K562 (cell line): ENCODE data around the gene C21orf58. TPM values are rescaled to one million over a fixed set of nuclear protein-coding genes. Genes with fewer than 3 reads are reported as not detected.

Source experiments
- BCOR ChIP-seq: fragments of 450-650 bp; IDR thresholded peaks from 2 replicates; pipeline ENCODE4 v1.6.1; 2016
- CREB1 ChIP-seq, 2 experiments: sonication (generic) in 1 of 2; formaldehyde crosslinking in 1 of 2; IDR thresholded peaks; 2 replicates each; pipeline versions ENCODE4 v1.6.1 to v1.8.0; 2012 to 2022; ENCODE audit warnings: inconsistent platforms in 1 of 2, mild to moderate bottlenecking in 1 of 2, missing genetic modification reagents in 1 of 2, moderate library complexity in 1 of 2
- ELF2 ChIP-seq: fragments of 250-450 bp; sonication (Bioruptor Pico); IDR thresholded peaks from 2 replicates; pipeline ENCODE4 v1.5.0; 2021; ENCODE audit warnings: mild to moderate bottlenecking
- EP400 ChIP-seq: fragments of 450-650 bp; IDR thresholded peaks from 2 replicates; pipeline ENCODE4 v1.6.1; 2017; ENCODE audit warnings: antibody characterized with exemption, mild to moderate bottlenecking, moderate library complexity
- HNRNPK ChIP-seq: fragments of 200-400 bp; formaldehyde crosslinking; IDR thresholded peaks from one replicate; pipeline ENCODE4 v1.6.1; 2018; ENCODE audit warnings: mild to moderate bottlenecking, low read depth, low read length; ENCODE audit not compliant: poor library complexity, severe bottlenecking
- MTA2 ChIP-seq: fragments of 450-650 bp; IDR thresholded peaks from 2 replicates; pipeline ENCODE4 v1.6.1; 2016; ENCODE audit warnings: low read depth
- MYC ChIP-seq, 2 experiments: fragments of 250-450 bp in 1 of 2; sonication (Bioruptor Pico) in 1 of 2; IDR thresholded peaks; 2 replicates each; pipeline versions ENCODE4 v1.5.1 to v1.6.1; 2012 to 2021; ENCODE audit warnings: low read depth in 2 of 2, borderline replicate concordance in 1 of 2, improper control_type of control experiment in 1 of 2, low read length in 1 of 2, mild to moderate bottlenecking in 1 of 2, moderate library complexity in 1 of 2
- NCOA2 ChIP-seq, 2 experiments: fragments of 450-650 bp; IDR thresholded peaks; 2 replicates each; pipeline ENCODE4 v1.6.1; 2018; ENCODE audit warnings: mild to moderate bottlenecking in 2 of 2, moderate library complexity in 1 of 2; ENCODE audit not compliant: partially characterized antibody in 2 of 2
- NR3C1 ChIP-seq: sonication (generic); formaldehyde crosslinking; IDR thresholded peaks from 2 replicates; pipeline ENCODE4 v1.8.1; 2022; ENCODE audit warnings: missing genetic modification reagents
- POLR2H ChIP-seq: IDR thresholded peaks from 2 replicates; pipeline ENCODE4 v1.6.1; 2016; ENCODE audit warnings: missing genetic modification characterization, low read depth, mild to moderate bottlenecking, control low read depth, missing compliant biosample characterization, moderate library complexity
- SMARCA4 ChIP-seq: fragments of 450-650 bp; IDR thresholded peaks from 2 replicates; pipeline ENCODE4 v1.6.1; 2016
- SOX6 ChIP-seq: fragments of 450-650 bp; IDR thresholded peaks from 2 replicates; pipeline ENCODE4 v1.6.1; 2014; ENCODE audit warnings: mild to moderate bottlenecking
- ZBTB17 ChIP-seq: fragments of 450-650 bp; formaldehyde crosslinking; IDR thresholded peaks from 2 replicates; pipeline ENCODE4 v1.4.0; 2020; ENCODE audit warnings: mild to moderate bottlenecking
- ZBTB7A ChIP-seq: IDR thresholded peaks from 2 replicates; pipeline ENCODE4 v1.6.1; 2011; ENCODE audit warnings: low read depth, mild to moderate bottlenecking, low read length, moderate library complexity, borderline replicate concordance; ENCODE audit not compliant: control insufficient read depth
- ZNF76 ChIP-seq: fragments of 250-450 bp; sonication (Bioruptor Pico); IDR thresholded peaks from 2 replicates; pipeline ENCODE4 v1.4.0; 2020; ENCODE audit warnings: mild to moderate bottlenecking, moderate library complexity, borderline replicate concordance
- polyA plus RNA-seq, 8 experiments: library from polyadenylated mRNA; depleted of rRNA in 4 of 8; stranded (reverse) in 5 of 8; unstranded in 3 of 8; fragments of >200 nt; fragmentation: Nextera tagmentation in 2 of 8; fragmentation: Illumina TruSeq in 1 of 8; extraction: Ambion mirVana in 2 of 8; extraction: Trizol in 1 of 8; gene quantifications; 2 replicates each; pipeline versions ENCODE4 v1.2.1 to v1.2.3, GENCODE V29; 2011 to 2014; ENCODE audit warnings: inconsistent platforms in 1 of 8, missing spikeins in 1 of 8
- total RNA-seq, 7 experiments: library from RNA; depleted of rRNA in 6 of 7; stranded (reverse); fragments of >200 nt in 6 of 7; fragmentation: Illumina TruSeq in 2 of 7; extraction: Trizol in 2 of 7; gene quantifications; 2 replicates each; pipeline versions ENCODE4 v1.2.1 to v1.2.3, GENCODE V29; 2011 to 2021; ENCODE audit warnings: low replicate concordance in 1 of 7
- TF ChIP-seq, protein P1 (sequence below), 2 experiments: fragments of 450-650 bp; IDR thresholded peaks; 2 replicates each; pipeline ENCODE4 v1.6.1; 2018; ENCODE audit warnings: mild to moderate bottlenecking in 2 of 2, low read depth in 1 of 2; ENCODE audit not compliant: partially characterized antibody in 2 of 2
- TF ChIP-seq, protein P2 (sequence below): IDR thresholded peaks from 2 replicates; pipeline ENCODE4 v1.6.1; 2016; ENCODE audit warnings: missing genetic modification characterization, missing compliant biosample characterization
- TF ChIP-seq, protein P3 (sequence below): sonication (generic); formaldehyde crosslinking; IDR thresholded peaks from 2 replicates; pipeline ENCODE4 v1.8.0; 2022; ENCODE audit warnings: mild to moderate bottlenecking, low read depth, missing genetic modification reagents
- TF ChIP-seq, protein P4 (sequence below): sonication (generic); formaldehyde crosslinking; IDR thresholded peaks from 2 replicates; pipeline ENCODE4 v1.8.0; 2022; ENCODE audit warnings: mild to moderate bottlenecking, missing genetic modification reagents

Gene C21orf58
- total and polyA plus RNA-seq, 9 of the 15 experiments (the other 6 are each of a cell fraction or from before 2014, with no cell fraction given): 1.2 to 30.5 (median 12.4) TPM

DNA sequence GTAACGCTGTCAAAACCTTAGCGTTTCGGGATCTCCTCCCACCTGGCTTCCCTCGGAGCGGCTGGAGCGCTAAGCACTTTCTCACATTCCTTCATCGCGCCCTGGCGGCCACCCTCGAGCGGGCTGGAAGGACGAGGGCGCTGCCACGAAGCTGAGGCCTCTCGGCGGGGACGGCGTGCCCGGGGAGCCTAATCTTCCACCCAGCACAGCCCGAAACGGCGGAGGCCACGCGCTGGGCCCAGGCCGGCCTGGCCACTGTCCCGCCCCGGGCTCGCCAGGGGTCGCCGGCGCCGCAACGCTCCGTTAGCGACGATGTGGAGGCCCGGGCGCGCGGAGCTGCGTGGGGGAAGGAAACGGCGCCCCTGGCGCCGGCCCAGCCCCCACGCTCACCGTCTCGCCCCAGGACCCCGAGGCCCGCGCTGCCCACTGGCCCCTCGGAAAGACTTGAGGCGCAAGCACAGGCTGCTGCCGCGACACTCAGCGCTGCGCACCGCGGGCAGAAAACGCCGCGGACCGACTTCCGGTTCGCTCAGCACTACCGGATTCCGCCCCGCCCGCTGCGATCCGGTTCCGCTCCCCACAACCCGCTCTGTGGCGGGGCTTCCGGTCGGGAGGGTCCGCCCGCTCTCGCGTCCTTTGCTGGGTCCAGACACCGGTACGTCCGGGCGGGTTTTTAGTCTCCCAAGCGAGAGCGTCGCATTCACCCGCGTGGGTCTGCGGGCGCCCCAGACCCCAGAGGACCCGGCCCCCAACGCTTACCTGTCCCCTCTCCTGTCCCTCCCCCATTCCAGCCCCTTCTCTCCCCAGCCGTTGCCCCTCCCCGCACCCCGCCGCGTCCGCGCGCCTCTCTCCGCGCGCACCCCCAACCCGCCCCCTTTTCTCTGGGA lies 37.7 kb downstream of the C21orf58 start, which contains the start of gene YBEY (continued):
- TF ChIP-seq CREB1 (IDR thresholded peaks at IDR 0.05): peak; percentile 44; the same call in 1 of the 2 replicates
- TF ChIP-seq CREB1 (CRISPR knock-in tag; IDR thresholded peaks at IDR 0.05): peak; percentile 67; the same call in 1 of the 2 replicates
- no peak; the same call in 1 of the 2 replicates for TF ChIP-seq MTA2
- peak; percentile 79; the same call in 1 of the 2 replicates for TF ChIP-seq ZBTB17 (CRISPR knock-in tag)
- TF ChIP-seq POLR2H (tag): peak; percentile 87
- TF ChIP-seq BCOR: 0 out of 2 replicates have a peak, but pooled peaks have one; percentile 29
- TF ChIP-seq ZBTB7A: peak; percentile 80
- peak; percentile 82; the same call in 1 of the 2 replicates for TF ChIP-seq NR3C1
- TF ChIP-seq, protein P1, sequence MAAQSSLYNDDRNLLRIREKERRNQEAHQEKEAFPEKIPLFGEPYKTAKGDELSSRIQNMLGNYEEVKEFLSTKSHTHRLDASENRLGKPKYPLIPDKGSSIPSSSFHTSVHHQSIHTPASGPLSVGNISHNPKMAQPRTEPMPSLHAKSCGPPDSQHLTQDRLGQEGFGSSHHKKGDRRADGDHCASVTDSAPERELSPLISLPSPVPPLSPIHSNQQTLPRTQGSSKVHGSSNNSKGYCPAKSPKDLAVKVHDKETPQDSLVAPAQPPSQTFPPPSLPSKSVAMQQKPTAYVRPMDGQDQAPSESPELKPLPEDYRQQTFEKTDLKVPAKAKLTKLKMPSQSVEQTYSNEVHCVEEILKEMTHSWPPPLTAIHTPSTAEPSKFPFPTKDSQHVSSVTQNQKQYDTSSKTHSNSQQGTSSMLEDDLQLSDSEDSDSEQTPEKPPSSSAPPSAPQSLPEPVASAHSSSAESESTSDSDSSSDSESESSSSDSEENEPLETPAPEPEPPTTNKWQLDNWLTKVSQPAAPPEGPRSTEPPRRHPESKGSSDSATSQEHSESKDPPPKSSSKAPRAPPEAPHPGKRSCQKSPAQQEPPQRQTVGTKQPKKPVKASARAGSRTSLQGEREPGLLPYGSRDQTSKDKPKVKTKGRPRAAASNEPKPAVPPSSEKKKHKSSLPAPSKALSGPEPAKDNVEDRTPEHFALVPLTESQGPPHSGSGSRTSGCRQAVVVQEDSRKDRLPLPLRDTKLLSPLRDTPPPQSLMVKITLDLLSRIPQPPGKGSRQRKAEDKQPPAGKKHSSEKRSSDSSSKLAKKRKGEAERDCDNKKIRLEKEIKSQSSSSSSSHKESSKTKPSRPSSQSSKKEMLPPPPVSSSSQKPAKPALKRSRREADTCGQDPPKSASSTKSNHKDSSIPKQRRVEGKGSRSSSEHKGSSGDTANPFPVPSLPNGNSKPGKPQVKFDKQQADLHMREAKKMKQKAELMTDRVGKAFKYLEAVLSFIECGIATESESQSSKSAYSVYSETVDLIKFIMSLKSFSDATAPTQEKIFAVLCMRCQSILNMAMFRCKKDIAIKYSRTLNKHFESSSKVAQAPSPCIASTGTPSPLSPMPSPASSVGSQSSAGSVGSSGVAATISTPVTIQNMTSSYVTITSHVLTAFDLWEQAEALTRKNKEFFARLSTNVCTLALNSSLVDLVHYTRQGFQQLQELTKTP (IDR thresholded peaks at IDR 0.05; ENCODE audit: low read depth in 1 of 2, partially characterized antibody in 2 of 2): peak in 1 of 2 experiments; percentile 62
- TF ChIP-seq NCOA2 (IDR thresholded peaks at IDR 0.05; ENCODE audit: partially characterized antibody in 2 of 2): no peak
- TF ChIP-seq ELF2 (CRISPR knock-in tag): peak; percentile 95
- peak; percentile 90 for TF ChIP-seq MYC (IDR thresholded peaks at IDR 0.05; ENCODE audit: low read depth, low read length)
- peak; percentile 66; the same call in 1 of the 2 replicates for TF ChIP-seq MYC (CRISPR knock-in tag; IDR thresholded peaks at IDR 0.05; ENCODE audit: borderline replicate concordance, low read depth)
- TF ChIP-seq, protein P2, sequence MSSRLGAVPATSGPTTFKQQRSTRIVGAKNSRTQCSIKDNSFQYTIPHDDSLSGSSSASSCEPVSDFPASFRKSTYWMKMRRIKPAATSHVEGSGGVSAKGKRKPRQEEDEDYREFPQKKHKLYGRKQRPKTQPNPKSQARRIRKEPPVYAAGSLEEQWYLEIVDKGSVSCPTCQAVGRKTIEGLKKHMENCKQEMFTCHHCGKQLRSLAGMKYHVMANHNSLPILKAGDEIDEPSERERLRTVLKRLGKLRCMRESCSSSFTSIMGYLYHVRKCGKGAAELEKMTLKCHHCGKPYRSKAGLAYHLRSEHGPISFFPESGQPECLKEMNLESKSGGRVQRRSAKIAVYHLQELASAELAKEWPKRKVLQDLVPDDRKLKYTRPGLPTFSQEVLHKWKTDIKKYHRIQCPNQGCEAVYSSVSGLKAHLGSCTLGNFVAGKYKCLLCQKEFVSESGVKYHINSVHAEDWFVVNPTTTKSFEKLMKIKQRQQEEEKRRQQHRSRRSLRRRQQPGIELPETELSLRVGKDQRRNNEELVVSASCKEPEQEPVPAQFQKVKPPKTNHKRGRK (tag): no peak
- 0 out of 2 replicates have a peak, but pooled peaks have one; percentile 27 for TF ChIP-seq ZNF76 (CRISPR knock-in tag)
- TF ChIP-seq, protein P3, sequence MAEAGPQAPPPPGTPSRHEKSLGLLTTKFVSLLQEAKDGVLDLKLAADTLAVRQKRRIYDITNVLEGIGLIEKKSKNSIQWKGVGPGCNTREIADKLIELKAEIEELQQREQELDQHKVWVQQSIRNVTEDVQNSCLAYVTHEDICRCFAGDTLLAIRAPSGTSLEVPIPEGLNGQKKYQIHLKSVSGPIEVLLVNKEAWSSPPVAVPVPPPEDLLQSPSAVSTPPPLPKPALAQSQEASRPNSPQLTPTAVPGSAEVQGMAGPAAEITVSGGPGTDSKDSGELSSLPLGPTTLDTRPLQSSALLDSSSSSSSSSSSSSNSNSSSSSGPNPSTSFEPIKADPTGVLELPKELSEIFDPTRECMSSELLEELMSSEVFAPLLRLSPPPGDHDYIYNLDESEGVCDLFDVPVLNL: peak; percentile 39
- TF ChIP-seq, protein P4, sequence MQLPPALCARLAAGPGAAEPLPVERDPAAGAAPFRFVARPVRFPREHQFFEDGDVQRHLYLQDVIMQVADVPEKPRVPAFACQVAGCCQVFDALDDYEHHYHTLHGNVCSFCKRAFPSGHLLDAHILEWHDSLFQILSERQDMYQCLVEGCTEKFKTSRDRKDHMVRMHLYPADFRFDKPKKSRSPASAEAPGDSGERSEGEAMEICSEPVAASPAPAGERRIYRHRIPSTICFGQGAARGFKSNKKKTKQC: peak; percentile 90; the same call in 1 of the 2 replicates
- TF ChIP-seq SMARCA4: no peak
- peak; percentile 88 for TF ChIP-seq EP400
- peak; percentile 76 for TF ChIP-seq SOX6
- peak; percentile 88 for TF ChIP-seq HNRNPK
